Naive thymus-derived CD4-positive, alpha-beta T cell (primary cell): ENCODE results near the gene LPCAT1. TPM values are rescaled to one million over a fixed set of nuclear protein-coding genes. Genes with fewer than 3 reads are reported as not detected.
A peak's percentile ranks its signal among the peaks of the same experiment; 100 is the strongest.

Source experiments
- ATAC-seq: fragments of 150-1000 bp; cut with Tn5 transposase; 2 replicates; pipeline ENCODE4 v1.10.0; 2021; ENCODE audit warnings: mild to moderate bottlenecking, moderate library complexity
- CTCF ChIA-PET: fragments of 350-600 bp; sonication (Branson Sonifier 250); formaldehyde crosslinking; loops from one replicate; lab custom pipeline; 2021; ENCODE audit warnings: antibody characterized with exemption; lab: Charles Lee
- POLR2A ChIA-PET: fragments of 350-600 bp; sonication (Branson Sonifier 250); formaldehyde crosslinking; loops from one replicate; lab custom pipeline; 2021; ENCODE audit warnings: antibody characterized with exemption, inconsistent platforms; lab: Charles Lee
- DNase-seq, 9 donors: peaks; one replicate each; pipeline versions ENCODE4 v3.0.0 to v3.0.0-alpha.2; 2020 to 2022; ENCODE audit warnings: mixed read lengths in 1 of 9
- H3K27ac ChIP-seq: one replicate; pipeline ENCODE4 v1.7.0; 2013; ENCODE audit warnings: mild to moderate bottlenecking, low read depth, low read length, moderate library complexity
- H3K27me3 ChIP-seq, 2 donors: one replicate each; pipeline ENCODE4 v1.7.0; 2013; ENCODE audit warnings: low read length in 2 of 2, mild to moderate bottlenecking in 2 of 2, moderate library complexity in 2 of 2; ENCODE audit not compliant: control insufficient read depth in 2 of 2, insufficient read depth in 2 of 2
- H3K36me3 ChIP-seq, 3 experiments: 1 replicate in 2 of 3; 2 replicates in 1 of 3; pipeline ENCODE4 v1.7.0; 2013; ENCODE audit warnings: low read length in 3 of 3, mild to moderate bottlenecking in 3 of 3, moderate library complexity in 1 of 3; ENCODE audit not compliant: insufficient read depth in 3 of 3, control insufficient read depth in 2 of 3
- H3K4me1 ChIP-seq, 2 donors: one replicate each; pipeline ENCODE4 v1.7.0; 2013; ENCODE audit warnings: low read length in 2 of 2, mild to moderate bottlenecking in 2 of 2, moderate library complexity in 1 of 2; ENCODE audit not compliant: control insufficient read depth in 2 of 2, insufficient read depth in 2 of 2
- H3K4me3 ChIP-seq: 2 replicates; pipeline ENCODE4 v1.7.0; 2013; ENCODE audit warnings: mild to moderate bottlenecking, low read length
- H3K9me3 ChIP-seq, 3 experiments: 1 replicate in 2 of 3; 2 replicates in 1 of 3; pipeline ENCODE4 v1.7.0; 2013; ENCODE audit warnings: low read length in 3 of 3; ENCODE audit not compliant: control insufficient read depth in 2 of 3
- H3K27ac Mint-ChIP-seq, 9 donors: one replicate each; pipeline ENCODE4 v1.8.0; 2020 to 2022; ENCODE audit warnings: mixed read lengths in 9 of 9, mild to moderate bottlenecking in 8 of 9, moderate library complexity in 5 of 9, inconsistent platforms in 2 of 9
- H3K27me3 Mint-ChIP-seq, 5 donors: one replicate each; pipeline ENCODE4 v1.8.0; 2021 to 2022; ENCODE audit warnings: mixed read lengths in 5 of 5, mild to moderate bottlenecking in 1 of 5
- H3K36me3 Mint-ChIP-seq, 5 donors: one replicate each; pipeline ENCODE4 v1.8.0; 2020 to 2022; ENCODE audit warnings: mixed read lengths in 5 of 5, mild to moderate bottlenecking in 3 of 5, inconsistent platforms in 1 of 5
- H3K4me1 Mint-ChIP-seq, 7 donors: one replicate each; pipeline ENCODE4 v1.8.0; 2020 to 2022; ENCODE audit warnings: mixed read lengths in 7 of 7, mild to moderate bottlenecking in 3 of 7, inconsistent platforms in 1 of 7
- H3K4me3 Mint-ChIP-seq, 10 donors: one replicate each; pipeline ENCODE4 v1.8.0; 2020 to 2022; ENCODE audit warnings: mild to moderate bottlenecking in 10 of 10, mixed read lengths in 10 of 10, moderate library complexity in 6 of 10, inconsistent platforms in 2 of 10
- H3K9me3 Mint-ChIP-seq, 11 donors: one replicate each; pipeline ENCODE4 v1.8.0; 2020 to 2022; ENCODE audit warnings: mixed read lengths in 11 of 11, mild to moderate bottlenecking in 4 of 11, inconsistent platforms in 1 of 11, moderate library complexity in 1 of 11
- intact Hi-C, 2 donors: fragments of 100-400 bp; cut with micrococcal nuclease; formaldehyde crosslinking; loops; one replicate each; pipeline ENCODE4 v1.15.1; 2023
- polyA plus RNA-seq, 2 donors: library from polyadenylated mRNA; unstranded; fragments of 300-500 nt; fragmentation: Illumina TruSeq; gene quantifications; one replicate each; pipeline ENCODE4 v1.2.3, GENCODE V29; 2021
- total RNA-seq, 6 experiments: library from RNA in 5 of 6; stranded (reverse) in 5 of 6; gene quantifications; 1 replicate in 5 of 6; 2 replicates in 1 of 6; pipeline ENCODE4 v1.2.3 and lab custom pipeline; 2021 to 2026

The LPCAT1 gene
- total and polyA plus RNA-seq, 7 experiments from 2014 or later = 9.9 to 89.4 (median 40.9) TPM

DNA sequence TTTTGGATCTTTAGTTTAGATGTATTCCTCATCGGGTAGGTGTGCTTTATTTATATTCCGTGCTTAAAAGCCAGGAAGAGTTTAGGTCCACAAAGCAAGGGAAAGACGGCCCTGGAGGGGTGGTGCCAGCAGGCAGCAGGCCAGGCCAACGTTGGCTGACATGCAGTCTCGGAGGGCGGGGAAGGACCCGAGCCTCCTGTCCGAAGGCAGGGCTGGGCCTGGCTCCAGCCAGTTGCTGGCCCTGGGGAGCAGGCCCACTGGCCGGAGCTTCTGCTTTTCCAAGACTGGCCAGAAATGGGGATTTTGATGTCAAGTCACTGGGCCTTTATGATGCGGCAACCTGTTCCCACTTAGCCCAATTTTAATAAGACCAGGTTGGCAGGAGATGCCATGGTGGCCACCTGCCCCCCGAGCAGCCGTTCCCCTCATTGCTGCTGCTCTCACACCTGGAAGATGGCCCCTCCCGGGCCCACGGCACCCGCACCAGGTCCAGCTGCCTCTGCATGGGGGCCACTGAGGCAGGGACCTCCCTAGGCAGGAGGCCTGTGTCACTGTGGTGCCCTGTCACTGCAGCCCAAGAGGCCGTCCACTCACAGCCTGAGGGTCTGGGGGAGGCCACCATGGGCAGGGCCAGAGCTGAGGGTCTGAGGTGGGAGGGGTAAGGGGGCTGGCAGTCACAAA, 23.2 kb downstream of the LPCAT1 start:
- DNase-seq (no peak), ATAC-seq (no peak)
- no peak overlapping the region for H3K4me3 Mint-ChIP-seq
- Histone ChIP-seq H3K27ac (no peak overlapping the region), H3K27me3 (no peaks in the 10 kb centered on the region), H3K4me1 (peaks cover 6 to 27% of the 10 kb centered on the region in 2 donors), H3K36me3 (peaks cover 0 to 20% (median 0%) of the 10 kb centered on the region in 3 experiments), H3K9me3 (no peaks in the 10 kb centered on the region), H3K4me3 (no peak overlapping the region)
- H3K36me3 Mint-ChIP-seq = peaks cover 0 to 16% (median 0%) of the 10 kb centered on the region in 5 donors
- no peaks in the 10 kb centered on the region for H3K27me3 Mint-ChIP-seq
- H3K27ac Mint-ChIP-seq = peak overlapping the region in 2 of 9 donors; percentile 5 to 50
- no peaks in the 10 kb centered on the region for H3K9me3 Mint-ChIP-seq
- POLR2A ChIA-PET = interaction anchor here (0.5 kb wide), 1 partner anchor 40 kb away, joined by 3 read pairs; no protein-coding TSS in a partner anchor
- peaks cover 19 to 51% (median 27%) of the 10 kb centered on the region in 7 donors for H3K4me1 Mint-ChIP-seq
- intact Hi-C loops = no loop called here
- CTCF ChIA-PET = no interaction called here

GRCh38 chr5:1499851-1500250, 23.9 kb downstream of the LPCAT1 start:
- Histone ChIP-seq H3K4me3 (no peak overlapping the region), H3K36me3 (peaks cover 0 to 20% (median 0%) of the 10 kb centered on the region in 3 experiments), H3K9me3 (no peaks in the 10 kb centered on the region), H3K27me3 (no peaks in the 10 kb centered on the region), H3K4me1 (peaks cover 6 to 27% of the 10 kb centered on the region in 2 donors), H3K27ac (no peak overlapping the region)
- Mint-ChIP-seq H3K9me3 (no peaks in the 10 kb centered on the region), H3K4me3 (no peak overlapping the region), H3K27ac (peak overlapping the region in 2 of 9 donors; percentile 14 to 50), H3K4me1 (peaks cover 25 to 57% (median 32%) of the 10 kb centered on the region in 7 donors), H3K36me3 (peaks cover 0 to 16% (median 0%) of the 10 kb centered on the region in 5 donors), H3K27me3 (no peaks in the 10 kb centered on the region)
- ChIA-PET POLR2A (no interaction called here), CTCF (no interaction called here)
- intact Hi-C loops = no loop called here
- ATAC-seq (no peak), DNase-seq (no peak)

- CTCF ChIA-PET = no interaction called here
- Mint-ChIP-seq H3K27ac (no peak overlapping the region), H3K9me3 (no peaks in the 10 kb centered on the region), H3K4me3 (no peak overlapping the region), H3K36me3 (peaks cover 0 to 16% (median 0%) of the 10 kb centered on the region in 5 donors), H3K27me3 (no peaks in the 10 kb centered on the region), H3K4me1 (peaks cover 23 to 59% (median 28%) of the 10 kb centered on the region in 7 donors)
- Histone ChIP-seq H3K4me3 (no peak overlapping the region), H3K27me3 (no peaks in the 10 kb centered on the region), H3K36me3 (peaks cover 0 to 28% (median 0%) of the 10 kb centered on the region in 3 experiments), H3K27ac (no peak overlapping the region), H3K9me3 (no peaks in the 10 kb centered on the region), H3K4me1 (peaks cover 0 to 28% of the 10 kb centered on the region in 2 donors)
- ATAC-seq (no peak), DNase-seq (no peak)
- POLR2A ChIA-PET = no interaction called here
- intact Hi-C loops = no loop called here
These were observed 24.9 kb downstream of the LPCAT1 start for GRCh38 chr5:1498623-1499416.

- ChIA-PET CTCF (no interaction called here), POLR2A (no interaction called here)
- Mint-ChIP-seq H3K27me3 (no peaks in the 10 kb centered on the region), H3K27ac (peak overlapping the region in 1 of 9 donors; percentile 49), H3K36me3 (peaks cover 0 to 19% (median 0%) of the 10 kb centered on the region in 5 donors), H3K4me1 (peaks cover 15 to 56% (median 22%) of the 10 kb centered on the region in 7 donors), H3K9me3 (no peaks in the 10 kb centered on the region), H3K4me3 (no peak overlapping the region)
- Histone ChIP-seq H3K4me1 (peaks cover 0 to 25% of the 10 kb centered on the region in 2 donors), H3K27me3 (no peaks in the 10 kb centered on the region), H3K4me3 (no peak overlapping the region), H3K36me3 (peaks cover 0 to 33% (median 0%) of the 10 kb centered on the region in 3 experiments), H3K9me3 (no peaks in the 10 kb centered on the region), H3K27ac (no peak overlapping the region)
- no peak for DNase-seq
- intact Hi-C loops = no loop called here
- no peak for ATAC-seq
These were observed 25.8 kb downstream of the LPCAT1 start for GRCh38 chr5:1497795-1498622.

- CTCF ChIA-PET = no interaction called here
These were observed 26.4 kb downstream of the LPCAT1 start for GRCh38 chr5:1497242-1497777.

DNA sequence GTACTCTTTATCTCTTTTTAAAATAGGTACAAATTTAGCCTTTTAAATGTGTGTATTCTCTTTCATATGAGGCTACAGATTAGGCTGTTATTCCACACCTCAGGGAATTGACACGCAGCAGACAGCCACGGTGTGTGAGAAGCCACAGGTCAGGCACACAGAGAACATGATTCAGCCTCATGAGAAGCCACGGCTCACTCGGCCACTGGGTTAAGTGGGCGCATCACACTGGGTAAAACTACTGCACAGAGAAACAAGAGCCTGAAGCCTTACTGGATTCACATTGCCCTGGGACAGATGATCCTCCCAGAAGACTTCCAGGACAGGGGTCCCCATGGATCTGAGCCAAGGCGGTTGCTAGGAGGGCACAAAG, 28.2 kb downstream of the LPCAT1 start:
- ATAC-seq (peak; percentile 26), DNase-seq (no peak)
- no peak overlapping the region for H3K4me3 ChIP-seq
- no peaks in the 10 kb centered on the region for H3K27me3 Mint-ChIP-seq
- H3K9me3 ChIP-seq = no peaks in the 10 kb centered on the region
- H3K27me3 ChIP-seq = no peaks in the 10 kb centered on the region
- peaks cover 0 to 44% (median 0%) of the 10 kb centered on the region in 3 experiments for H3K36me3 ChIP-seq
- H3K4me1 ChIP-seq = peaks cover 0 to 21% of the 10 kb centered on the region in 2 donors
- peak overlapping the region in 6 of 9 donors; percentile 69 to 85 (median 78) for H3K27ac Mint-ChIP-seq
- ChIA-PET CTCF (interaction anchor here (0.7 to 1.0 kb wide), 3 partner anchors 18 to 85 kb away, joined by 3 to 4 read pairs (median 3); no protein-coding TSS in a partner anchor), POLR2A (no interaction called here)
- intact Hi-C loops = loop anchor here in 1 of 2 donors (2.0 kb wide), 1 partner anchor 27 kb away; the partner anchor contains the start of gene LPCAT1
- peaks cover 4 to 35% (median 5%) of the 10 kb centered on the region in 5 donors for H3K36me3 Mint-ChIP-seq
- H3K4me3 Mint-ChIP-seq = peak overlapping the region in 8 of 10 donors; percentile 11 to 70 (median 58)
- H3K27ac ChIP-seq = no peak overlapping the region
- no peaks in the 10 kb centered on the region for H3K9me3 Mint-ChIP-seq
- H3K4me1 Mint-ChIP-seq = peaks cover 11 to 43% (median 22%) of the 10 kb centered on the region in 7 donors

More at GRCh38 chr5:1497242-1497777, 26.4 kb downstream of the LPCAT1 start:
- Histone ChIP-seq H3K4me3 (no peak overlapping the region), H3K27me3 (no peaks in the 10 kb centered on the region), H3K9me3 (no peaks in the 10 kb centered on the region), H3K27ac (no peak overlapping the region), H3K4me1 (peaks cover 0 to 25% of the 10 kb centered on the region in 2 donors), H3K36me3 (peaks cover 0 to 38% (median 0%) of the 10 kb centered on the region in 3 experiments)
- Mint-ChIP-seq H3K36me3 (peaks cover 0 to 23% (median 0%) of the 10 kb centered on the region in 5 donors), H3K27ac (peak overlapping the region in 2 of 9 donors; percentile 20 to 49), H3K4me1 (peaks cover 12 to 52% (median 25%) of the 10 kb centered on the region in 7 donors), H3K27me3 (no peaks in the 10 kb centered on the region), H3K4me3 (no peak overlapping the region), H3K9me3 (no peaks in the 10 kb centered on the region)
- POLR2A ChIA-PET = no interaction called here
- DNase-seq = no peak
- intact Hi-C loops = no loop called here
- ATAC-seq = no peak
